ENCODE measurements around the gene CDC42SE2.

- no peak for TF ChIP-seq CTCF (IDR thresholded peaks at IDR 0.05)
- no peak for TF ChIP-seq POLR2A (IDR thresholded peaks at IDR 0.05)
- no peak for TF ChIP-seq EP300 (IDR thresholded peaks at IDR 0.05; ENCODE audit: low read depth)
- TF ChIP-seq POLR2AphosphoS5 (IDR thresholded peaks at IDR 0.05), result no peak
Observed at GRCh38 chr5:131386779-131387178, 122.9 kb downstream of the CDC42SE2 start.
